Brain microvascular endothelial cell (primary cell): Measurements from ENCODE around the gene SLC7A14.

Experiments used
- DNase-seq: peaks from one replicate; pipeline ENCODE4 v3.0.0-alpha.2; 2020
- H3K27ac ChIP-seq: fragments of 250-450 bp; sonication (Bioruptor Pico); 2 replicates; pipeline ENCODE4 v1.5.1; 2020; ENCODE audit warnings: mild to moderate bottlenecking, moderate library complexity
- H3K27me3 ChIP-seq: fragments of 250-450 bp; sonication (Bioruptor Pico); replicated peaks from 2 replicates; pipeline ENCODE4 v1.5.1; 2020; ENCODE audit warnings: mild to moderate bottlenecking
- H3K36me3 ChIP-seq: fragments of 250-450 bp; sonication (Bioruptor Pico); replicated peaks from 2 replicates; pipeline ENCODE4 v1.5.1; 2020; ENCODE audit warnings: mild to moderate bottlenecking
- H3K4me3 ChIP-seq: 2 replicates; pipeline ENCODE4 v1.5.1; 2011; ENCODE audit warnings: low read depth, mild to moderate bottlenecking, control low read depth, low read length, moderate library complexity
- in situ Hi-C: cut with HindIII; loops from 2 replicates; pipeline ENCODE4 v1.10.0; 2017; ENCODE audit warnings: low sequenced_read_pairs, low pct_ligation_motif_present
- TF ChIP-seq, protein P1 (sequence below): IDR thresholded peaks from 2 replicates; pipeline ENCODE4 v1.5.1; 2011; ENCODE audit warnings: low read depth, mild to moderate bottlenecking, moderate library complexity, low read length, control low read depth, inconsistent platforms; ENCODE audit errors: missing control alignments

The SLC7A14 gene

DNA sequence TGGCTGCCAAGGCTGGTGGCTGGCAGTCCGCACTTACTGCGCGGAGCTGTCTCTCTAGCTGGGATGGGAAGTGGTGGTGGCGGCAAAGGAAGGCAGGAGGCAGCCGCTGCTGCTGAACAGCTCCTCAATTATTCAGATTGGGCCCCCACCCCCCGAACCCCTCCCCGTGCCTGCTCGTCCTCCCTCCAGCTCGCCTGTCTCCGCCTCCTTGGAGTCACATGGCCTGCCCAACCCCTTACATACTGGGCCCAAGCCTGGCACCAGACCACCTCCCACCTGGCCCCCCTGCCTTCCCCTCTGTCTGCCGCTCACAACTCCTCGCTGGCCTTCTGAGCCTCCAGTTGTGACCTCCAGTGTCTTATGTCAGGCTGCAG is at the start of gene SLC7A14:
TSS of gene SLC7A14 (minus strand) at position 139 of the 374 bp plus-strand sequence. CDS start 59,139 bp downstream, outside the sequence.
- DNase-seq, result peak; percentile 4
- TF ChIP-seq, protein P1, sequence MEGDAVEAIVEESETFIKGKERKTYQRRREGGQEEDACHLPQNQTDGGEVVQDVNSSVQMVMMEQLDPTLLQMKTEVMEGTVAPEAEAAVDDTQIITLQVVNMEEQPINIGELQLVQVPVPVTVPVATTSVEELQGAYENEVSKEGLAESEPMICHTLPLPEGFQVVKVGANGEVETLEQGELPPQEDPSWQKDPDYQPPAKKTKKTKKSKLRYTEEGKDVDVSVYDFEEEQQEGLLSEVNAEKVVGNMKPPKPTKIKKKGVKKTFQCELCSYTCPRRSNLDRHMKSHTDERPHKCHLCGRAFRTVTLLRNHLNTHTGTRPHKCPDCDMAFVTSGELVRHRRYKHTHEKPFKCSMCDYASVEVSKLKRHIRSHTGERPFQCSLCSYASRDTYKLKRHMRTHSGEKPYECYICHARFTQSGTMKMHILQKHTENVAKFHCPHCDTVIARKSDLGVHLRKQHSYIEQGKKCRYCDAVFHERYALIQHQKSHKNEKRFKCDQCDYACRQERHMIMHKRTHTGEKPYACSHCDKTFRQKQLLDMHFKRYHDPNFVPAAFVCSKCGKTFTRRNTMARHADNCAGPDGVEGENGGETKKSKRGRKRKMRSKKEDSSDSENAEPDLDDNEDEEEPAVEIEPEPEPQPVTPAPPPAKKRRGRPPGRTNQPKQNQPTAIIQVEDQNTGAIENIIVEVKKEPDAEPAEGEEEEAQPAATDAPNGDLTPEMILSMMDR, result no peak
- Histone ChIP-seq H3K27me3 (peaks cover 29% of the 10 kb centered on the region), H3K27ac (no peak within 1 kb of the TSS), H3K36me3 (no peaks in the 10 kb centered on the region), H3K4me3 (peak within 1 kb of the TSS; percentile 32)
- in situ Hi-C loops, result no loop called here

DNA sequence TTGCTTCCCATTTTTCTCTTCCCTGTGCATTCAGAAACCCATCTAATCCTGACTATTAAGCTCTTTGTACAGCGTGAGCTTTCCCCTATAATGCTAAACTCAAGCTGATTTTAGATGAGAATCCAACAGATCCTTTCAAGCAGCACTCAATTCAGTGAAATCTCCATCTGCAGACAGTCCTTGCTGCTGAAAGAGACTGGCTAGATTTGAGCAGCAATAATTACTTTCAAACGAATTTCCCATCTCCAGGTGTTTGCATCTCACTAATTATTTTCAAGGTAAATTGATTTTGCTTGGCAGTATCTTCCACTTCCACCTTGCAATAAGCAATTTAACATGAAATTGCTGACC is 49.5 kb upstream of the SLC7A14 start:
- DNase-seq, result no peak
- no peaks in the 10 kb centered on the region for H3K36me3 ChIP-seq
- in situ Hi-C loops, result no loop called here
- H3K27ac ChIP-seq, result no peak overlapping the region
- H3K4me3 ChIP-seq, result no peak overlapping the region
- TF ChIP-seq, protein P1, result no peak
- no peaks in the 10 kb centered on the region for H3K27me3 ChIP-seq

DNA sequence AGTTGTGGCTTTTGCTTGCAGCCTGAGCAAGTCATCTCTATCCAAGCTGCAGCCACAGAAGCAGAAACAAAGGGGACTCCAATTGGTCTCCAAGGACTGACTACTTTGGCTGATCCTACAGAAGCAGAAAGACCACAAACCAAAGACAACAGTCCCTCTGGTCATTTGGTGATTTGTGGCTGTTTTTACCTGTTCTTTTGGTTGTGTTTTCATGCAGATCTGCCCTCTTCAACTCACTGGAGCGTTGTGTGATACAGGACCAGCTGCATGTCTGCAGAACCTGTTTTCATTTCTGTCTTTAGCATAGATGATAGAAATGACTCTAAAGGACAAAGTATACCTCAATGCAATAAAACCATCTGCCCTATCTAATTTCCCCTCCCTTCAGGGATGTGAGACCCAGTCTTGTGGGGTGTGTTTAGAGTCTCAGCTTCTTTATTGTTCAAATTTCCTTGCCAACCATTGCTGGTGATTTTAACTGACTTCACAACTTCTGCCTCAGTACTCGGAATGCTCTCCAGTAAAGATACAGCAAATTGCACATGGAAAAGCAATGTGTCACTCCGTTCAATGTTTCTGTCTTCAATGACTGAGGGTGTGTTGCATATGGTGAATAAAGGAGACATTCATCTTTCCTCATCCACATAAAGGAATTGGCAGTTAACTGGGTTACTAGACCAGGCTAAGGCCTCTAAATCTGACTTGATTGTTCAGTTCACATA is 48.9 kb upstream of the SLC7A14 start:
- H3K27me3 ChIP-seq, result no peaks in the 10 kb centered on the region
- in situ Hi-C loops, result no loop called here
- H3K27ac ChIP-seq, result no peak overlapping the region
- TF ChIP-seq, protein P1, result no peak
- H3K36me3 ChIP-seq, result no peaks in the 10 kb centered on the region
- H3K4me3 ChIP-seq, result no peak overlapping the region
- no peak for DNase-seq

DNA sequence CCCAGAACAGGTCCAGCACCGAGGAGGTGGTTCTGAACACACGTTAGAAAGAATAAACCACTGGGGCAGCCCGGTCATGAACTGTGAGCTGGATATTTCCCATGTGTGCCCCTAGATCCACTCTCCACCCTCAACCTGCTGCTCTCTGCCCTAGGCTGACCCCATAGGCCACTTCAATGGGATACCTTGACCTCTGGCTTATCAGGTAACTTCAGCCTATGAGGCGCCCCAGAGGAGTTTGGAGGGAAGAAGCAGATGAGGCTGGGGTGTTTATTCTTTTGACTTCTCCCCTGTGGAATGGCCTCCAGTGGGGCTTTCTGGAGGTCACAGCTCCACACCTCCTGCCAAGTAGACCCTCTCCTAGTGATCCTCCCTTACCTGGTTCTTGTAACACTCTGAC is 47.7 kb upstream of the SLC7A14 start:
- in situ Hi-C loops, result no loop called here
- TF ChIP-seq, protein P1, result no peak
- H3K36me3 ChIP-seq, result no peaks in the 10 kb centered on the region

DNA sequence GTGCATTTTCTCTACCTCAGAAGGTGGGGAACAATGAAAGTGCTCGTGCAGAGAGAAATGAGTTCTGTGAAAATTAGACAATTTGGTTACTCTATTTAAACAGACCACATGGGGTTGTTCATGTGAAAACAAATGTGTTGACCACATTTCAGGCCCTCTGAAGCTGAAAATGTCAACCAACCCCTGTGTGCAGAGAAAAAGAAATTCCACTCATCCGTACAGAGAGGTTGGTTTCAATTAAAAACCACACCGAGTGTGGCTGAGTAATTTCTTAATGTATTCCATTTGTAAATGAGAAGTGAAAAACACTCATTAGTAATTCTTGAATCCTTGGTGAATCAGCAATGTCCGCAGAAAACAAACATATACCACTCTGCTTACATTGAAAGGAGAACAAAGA is 46.9 kb upstream of the SLC7A14 start:
- Histone ChIP-seq H3K36me3 (no peaks in the 10 kb centered on the region), H3K27me3 (no peaks in the 10 kb centered on the region), H3K27ac (no peak overlapping the region), H3K4me3 (no peak overlapping the region)
- DNase-seq, result no peak
- TF ChIP-seq, protein P1, result no peak
- in situ Hi-C loops, result no loop called here

More for the DNA sequence above, 47.7 kb upstream of the SLC7A14 start:
- H3K4me3 ChIP-seq, result no peak overlapping the region
- no peaks in the 10 kb centered on the region for H3K27me3 ChIP-seq
- no peak overlapping the region for H3K27ac ChIP-seq
- no peak for DNase-seq
